22Rv1 (cell line): Measurements from ENCODE around the gene MYADML2.
A peak's percentile ranks its signal among the peaks of the same experiment; 100 is the strongest.

Experiments
- H3K27ac ChIP-seq: fragments of 450-650 bp; 2 replicates; pipeline ENCODE4 v1.5.1; 2017
- ZFX ChIP-seq: fragments of 450-650 bp; IDR thresholded peaks from 2 replicates; pipeline ENCODE4 v1.6.1; 2017; ENCODE audit warnings: antibody characterized with exemption, borderline replicate concordance
- TF ChIP-seq, protein P1 (sequence below): fragments of 450-650 bp; IDR thresholded peaks from 2 replicates; pipeline ENCODE4 v1.5.1; 2017; ENCODE audit warnings: mild to moderate bottlenecking

Gene MYADML2

DNA sequence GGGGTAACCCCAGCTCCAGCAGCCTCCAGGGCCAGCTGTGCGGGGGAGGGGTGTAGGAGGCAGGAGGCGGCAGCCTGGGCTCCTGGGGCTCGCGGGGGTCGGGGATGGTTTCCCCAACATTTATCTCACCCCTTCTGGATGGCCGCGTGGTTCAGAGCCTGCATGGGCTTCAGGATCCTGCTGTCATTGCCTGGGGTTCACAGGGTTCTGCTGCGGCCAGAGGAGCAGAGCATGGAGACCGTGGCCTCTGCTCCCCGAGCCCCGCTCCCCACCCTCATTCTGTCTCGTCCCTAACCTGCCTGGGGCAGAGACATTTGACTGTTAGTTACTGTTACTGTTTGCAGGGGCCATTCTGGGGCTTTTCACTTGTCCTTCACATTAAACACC lies 4.9 kb downstream of the MYADML2 start:
- TF ChIP-seq ZFX, result no peak
- TF ChIP-seq, protein P1, sequence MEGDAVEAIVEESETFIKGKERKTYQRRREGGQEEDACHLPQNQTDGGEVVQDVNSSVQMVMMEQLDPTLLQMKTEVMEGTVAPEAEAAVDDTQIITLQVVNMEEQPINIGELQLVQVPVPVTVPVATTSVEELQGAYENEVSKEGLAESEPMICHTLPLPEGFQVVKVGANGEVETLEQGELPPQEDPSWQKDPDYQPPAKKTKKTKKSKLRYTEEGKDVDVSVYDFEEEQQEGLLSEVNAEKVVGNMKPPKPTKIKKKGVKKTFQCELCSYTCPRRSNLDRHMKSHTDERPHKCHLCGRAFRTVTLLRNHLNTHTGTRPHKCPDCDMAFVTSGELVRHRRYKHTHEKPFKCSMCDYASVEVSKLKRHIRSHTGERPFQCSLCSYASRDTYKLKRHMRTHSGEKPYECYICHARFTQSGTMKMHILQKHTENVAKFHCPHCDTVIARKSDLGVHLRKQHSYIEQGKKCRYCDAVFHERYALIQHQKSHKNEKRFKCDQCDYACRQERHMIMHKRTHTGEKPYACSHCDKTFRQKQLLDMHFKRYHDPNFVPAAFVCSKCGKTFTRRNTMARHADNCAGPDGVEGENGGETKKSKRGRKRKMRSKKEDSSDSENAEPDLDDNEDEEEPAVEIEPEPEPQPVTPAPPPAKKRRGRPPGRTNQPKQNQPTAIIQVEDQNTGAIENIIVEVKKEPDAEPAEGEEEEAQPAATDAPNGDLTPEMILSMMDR, result no peak
- no peak overlapping the region for H3K27ac ChIP-seq

DNA sequence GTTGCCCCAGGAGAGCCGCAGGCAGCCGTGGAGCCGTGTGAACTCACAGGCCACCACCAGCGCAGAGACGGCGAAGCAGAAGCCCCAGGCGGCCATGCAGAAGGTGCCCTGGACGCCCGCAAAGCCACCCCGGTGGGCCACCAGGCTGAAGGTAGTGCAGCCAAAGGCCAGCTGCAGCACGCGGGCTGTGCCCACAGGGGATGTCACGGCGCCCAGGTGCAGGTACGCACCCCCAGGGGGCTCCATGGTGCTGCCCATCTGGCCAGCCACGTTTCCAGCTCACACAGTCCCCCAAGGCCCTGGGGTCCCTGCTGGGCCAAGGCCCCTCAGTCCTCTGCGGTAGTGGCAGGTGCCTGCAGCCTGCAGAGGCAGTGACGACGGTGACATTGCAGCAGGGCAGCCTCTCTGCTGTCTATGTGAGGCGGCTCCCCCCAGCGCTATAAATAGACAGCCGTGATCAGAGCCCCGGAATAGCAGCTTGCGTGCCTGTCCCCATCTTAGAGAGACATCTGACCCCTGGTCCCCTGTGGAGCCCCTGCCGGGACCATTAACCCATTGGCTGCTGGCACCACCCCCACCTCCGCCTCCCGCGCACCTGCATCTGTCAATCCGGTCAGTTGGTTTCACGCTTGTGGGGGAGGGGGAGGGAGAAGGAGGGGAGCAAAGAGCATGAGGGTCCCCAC lies 5.4 kb downstream of the MYADML2 start:
- H3K27ac ChIP-seq, result no peak overlapping the region
- TF ChIP-seq ZFX, result no peak
- TF ChIP-seq, protein P1, result no peak

DNA sequence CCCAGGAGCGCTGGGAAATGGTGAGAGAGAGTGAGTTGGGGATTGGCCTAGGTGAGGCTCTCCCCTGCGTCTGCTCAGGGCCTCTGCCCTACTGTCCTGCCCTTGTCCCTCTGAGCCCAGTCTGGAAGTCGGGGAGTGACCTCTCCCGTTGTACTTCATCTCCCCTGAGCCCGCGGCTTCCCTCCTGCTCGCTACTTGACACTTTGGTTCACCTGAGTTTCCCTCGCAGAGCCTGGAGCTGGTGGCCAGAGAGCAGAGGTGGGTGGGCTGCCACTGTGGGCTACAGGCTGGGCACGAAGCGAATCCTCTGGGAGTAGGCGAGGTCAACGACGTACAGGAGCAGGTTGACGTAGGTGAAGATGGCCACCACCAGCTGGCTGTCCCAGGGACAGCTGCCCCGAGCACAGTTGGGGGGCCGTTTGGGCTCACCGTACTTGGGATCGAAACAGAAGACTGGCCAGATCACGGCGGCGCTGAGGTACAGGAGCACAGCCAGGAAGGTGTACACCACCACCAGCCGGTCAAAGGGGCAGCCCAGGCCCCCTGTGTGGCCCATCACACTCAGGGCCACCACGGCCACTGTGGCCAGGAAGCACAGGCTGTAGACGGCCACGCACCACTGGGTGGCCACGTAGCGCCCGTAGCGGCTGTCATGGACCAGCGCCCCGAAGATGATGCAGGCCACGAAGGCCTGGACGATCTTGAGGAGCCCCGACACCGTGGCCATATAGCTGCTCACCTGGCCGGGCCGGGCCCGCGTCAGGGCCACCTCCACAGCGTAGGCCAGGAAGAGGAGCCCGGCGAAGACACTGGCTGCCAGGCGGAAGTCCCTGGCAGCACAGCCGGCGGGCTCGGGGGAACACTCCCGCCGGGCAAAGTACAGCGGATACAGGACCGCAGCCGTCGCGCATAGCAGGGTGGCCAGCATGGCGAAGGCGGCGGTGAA lies 6.2 kb downstream of the MYADML2 start:
- TF ChIP-seq, protein P1, result no peak
- no peak for TF ChIP-seq ZFX
- no peak overlapping the region for H3K27ac ChIP-seq

DNA sequence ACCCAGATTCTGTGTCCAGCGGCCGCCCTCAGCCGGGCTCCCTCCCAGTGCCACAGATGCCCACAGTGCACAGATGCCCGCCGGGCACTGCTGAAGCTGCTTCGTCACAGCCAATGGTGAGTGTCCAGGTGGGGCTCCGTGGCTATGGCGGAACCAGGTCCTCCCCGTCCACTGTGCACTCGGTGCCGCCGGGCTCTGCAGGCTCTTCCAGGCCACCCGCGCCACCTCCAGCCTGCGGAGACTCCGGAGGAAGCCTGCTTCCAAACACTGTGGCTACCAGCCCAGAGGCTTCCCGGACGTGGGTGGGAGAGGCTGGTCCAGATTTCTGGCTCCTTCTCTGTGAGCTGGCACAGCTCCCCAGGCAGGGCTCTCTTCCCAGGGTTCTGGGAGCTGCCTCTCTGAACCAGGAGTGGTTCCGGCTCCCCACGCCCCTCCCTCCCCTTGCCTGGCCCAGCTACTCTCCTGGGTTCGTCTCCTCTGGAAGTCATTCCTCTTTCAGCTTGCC lies 7.1 kb downstream of the MYADML2 start:
- no peak overlapping the region for H3K27ac ChIP-seq
- no peak for TF ChIP-seq ZFX
- TF ChIP-seq, protein P1, result no peak

DNA sequence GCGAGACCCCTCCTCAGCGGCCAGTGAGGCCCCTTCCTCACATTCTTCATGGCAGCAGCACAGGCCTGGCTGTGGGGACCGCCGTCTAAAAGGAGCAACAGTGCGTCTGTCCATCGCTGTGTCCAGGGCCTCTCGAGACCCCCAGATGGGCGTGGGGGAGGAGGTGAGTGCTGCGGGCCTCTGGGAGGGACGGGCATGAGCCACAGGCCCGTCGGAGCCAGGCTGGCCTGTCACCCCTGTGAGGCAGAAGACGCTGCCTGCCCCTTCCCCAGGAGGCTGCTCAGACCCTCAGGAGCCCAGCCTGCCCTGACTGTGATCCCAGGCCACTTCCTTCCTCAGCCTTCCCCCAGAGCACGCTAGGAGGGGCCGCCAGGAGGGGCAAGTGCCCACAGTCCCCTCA lies 7.8 kb downstream of the MYADML2 start:
- TF ChIP-seq, protein P1, result no peak
- no peak for TF ChIP-seq ZFX

DNA sequence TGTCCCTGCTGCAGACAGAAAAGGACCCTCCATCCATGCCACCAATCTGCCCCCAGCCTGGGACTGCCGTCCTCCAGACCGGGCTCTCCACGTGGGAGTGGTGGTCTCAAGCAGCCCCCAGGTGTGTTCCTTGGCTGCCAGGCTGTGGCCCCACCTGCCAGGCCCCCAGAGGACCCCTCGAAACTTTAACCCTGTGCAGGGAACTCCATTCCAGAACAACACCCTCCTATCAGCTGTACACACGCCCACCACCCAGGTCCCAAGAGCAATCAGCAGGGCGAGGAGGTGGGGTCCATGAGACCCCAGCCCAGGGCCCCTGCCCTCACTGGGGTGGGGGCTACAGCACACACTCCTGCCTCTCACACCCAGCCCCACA lies 11.3 kb downstream of the MYADML2 start:
- peak overlapping the region; percentile 74 for H3K27ac ChIP-seq
- TF ChIP-seq, protein P1, result no peak
- TF ChIP-seq ZFX, result no peak

More for the DNA sequence above, 7.8 kb downstream of the MYADML2 start:
- H3K27ac ChIP-seq, result no peak overlapping the region
